HG02981 (cell line): ENCODE data around the gene ZNF575.
A peak's percentile ranks its signal among the peaks of the same experiment; 100 is the strongest.
"Not testable (repeated sequence)": the region's sequence is repeated elsewhere in the genome, so short reads cannot be mapped to it uniquely, and the experiment has no call there.

Source experiments
- ATAC-seq: cut with Tn5 transposase; IDR thresholded peaks from one replicate; pipeline ENCODE4 v1.9.1; 2021; ENCODE audit warnings: mild to moderate bottlenecking, moderate library complexity; ENCODE audit not compliant: unreplicated experiment

The ZNF575 gene

DNA sequence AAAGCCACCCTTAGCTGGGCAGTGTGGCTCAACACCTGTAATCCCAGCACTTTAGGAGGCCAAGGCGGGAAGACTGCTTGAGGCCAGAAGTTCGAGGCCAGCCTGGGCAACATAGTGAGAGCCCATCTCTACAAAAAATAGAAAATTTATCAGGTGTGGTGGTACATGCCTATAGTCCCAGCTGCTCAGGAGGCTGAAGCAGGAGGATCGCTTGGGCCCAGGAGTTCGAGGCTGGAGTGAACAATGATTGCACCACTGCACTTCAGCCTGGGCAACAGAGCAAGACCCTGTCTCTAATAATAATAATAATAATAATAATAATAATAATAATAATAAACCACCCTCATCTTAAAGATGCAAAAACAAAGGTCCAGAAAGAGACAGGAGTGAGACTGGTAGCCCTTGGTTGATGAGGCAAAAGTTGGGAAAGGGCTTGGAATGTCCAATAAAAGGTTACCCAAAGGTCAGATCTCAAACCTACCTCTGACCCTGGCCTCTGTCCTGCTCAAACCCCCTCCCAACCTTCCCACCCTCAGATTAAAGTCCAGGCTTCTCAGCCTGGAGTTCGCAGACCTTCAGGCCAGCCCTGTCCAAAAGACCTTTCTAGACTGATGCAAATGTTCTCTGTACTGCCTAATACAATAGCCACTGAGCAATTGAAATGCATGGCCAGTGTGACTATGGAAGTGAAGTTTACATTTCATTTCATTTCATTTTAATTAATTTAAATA, 9.1 kb downstream of the ZNF575 start:
- ATAC-seq: no peak

DNA sequence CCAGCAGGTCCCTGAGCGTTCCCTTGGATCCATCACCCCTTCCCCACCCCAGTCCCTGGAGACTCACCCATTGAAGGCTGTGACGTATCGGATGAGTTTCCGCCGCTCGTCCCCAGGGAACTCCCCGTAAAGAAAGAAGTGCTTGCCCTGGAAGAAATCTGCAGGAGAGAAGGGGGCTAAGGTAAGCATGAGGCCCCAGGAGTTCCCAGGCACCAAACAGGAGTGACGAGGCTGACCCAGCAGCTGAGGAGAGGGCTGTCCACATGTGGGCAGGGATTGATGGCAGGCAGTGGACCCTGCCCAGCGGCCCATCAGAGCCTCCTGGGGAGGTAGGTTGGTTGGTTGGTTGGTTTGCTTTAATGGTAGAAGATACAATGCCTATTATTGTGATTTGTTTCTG, 11.1 kb downstream of the ZNF575 start:
- ATAC-seq: no peak

DNA sequence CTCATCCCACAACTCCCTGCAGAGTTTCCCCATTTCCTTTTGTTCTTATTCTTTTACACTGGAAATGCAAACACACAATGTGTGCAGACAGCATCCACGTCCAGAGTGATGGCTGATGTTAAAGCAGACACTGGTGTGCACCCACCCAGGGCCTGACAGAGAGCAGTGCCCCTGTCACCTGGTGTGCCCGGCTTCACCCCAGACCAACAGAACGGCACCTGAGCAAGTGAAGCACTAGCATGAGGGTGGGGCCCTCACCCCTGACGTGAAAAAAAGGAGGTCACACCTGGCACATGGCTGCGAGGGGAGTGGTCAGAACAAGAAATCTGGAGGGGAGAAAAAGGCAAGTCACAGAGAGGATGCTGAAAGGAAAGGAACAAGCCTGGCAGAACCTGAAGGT, 12.3 kb downstream of the ZNF575 start:
- no peak for ATAC-seq

DNA sequence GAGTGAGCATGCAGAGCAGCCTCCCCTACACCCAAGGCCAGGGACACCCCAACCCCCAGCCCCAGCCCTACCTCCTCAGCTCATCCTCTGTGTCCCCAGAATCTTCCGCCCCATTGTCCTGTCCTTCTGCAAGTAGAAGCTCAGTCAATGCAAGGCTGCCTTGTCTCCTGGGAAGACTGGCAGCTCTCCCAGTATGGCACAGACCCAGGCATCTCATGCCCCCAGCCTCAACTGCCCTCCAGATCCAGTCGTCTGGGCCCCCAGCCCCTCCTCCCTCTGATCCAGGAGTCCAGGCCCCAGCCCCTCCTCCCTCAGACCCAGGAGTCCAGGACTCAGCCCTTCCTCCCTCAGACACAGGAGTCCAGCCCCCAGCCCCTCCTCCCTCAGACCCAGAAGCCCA, 13.0 kb downstream of the ZNF575 start:
- no peak for ATAC-seq

DNA sequence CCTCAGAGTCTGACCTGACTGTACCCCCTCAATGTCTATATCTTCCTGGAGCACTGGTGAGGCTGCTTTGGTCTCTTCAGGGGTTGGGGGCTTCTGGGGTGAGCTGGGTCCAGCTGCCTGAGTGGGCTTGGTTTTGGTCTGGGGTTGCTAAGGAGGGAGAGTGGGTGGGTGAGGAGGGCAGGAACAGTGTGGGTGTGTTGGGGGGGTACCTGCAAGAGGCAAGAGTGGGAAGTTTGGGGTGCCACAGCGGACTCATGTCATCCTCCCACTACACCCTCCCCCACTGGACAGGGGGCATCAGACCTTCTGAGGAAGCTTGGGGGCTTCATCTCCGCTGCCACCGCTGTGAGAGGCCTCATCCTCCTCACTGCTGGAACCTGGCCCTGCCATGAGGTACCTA, 13.6 kb downstream of the ZNF575 start:
- ATAC-seq: no peak

DNA sequence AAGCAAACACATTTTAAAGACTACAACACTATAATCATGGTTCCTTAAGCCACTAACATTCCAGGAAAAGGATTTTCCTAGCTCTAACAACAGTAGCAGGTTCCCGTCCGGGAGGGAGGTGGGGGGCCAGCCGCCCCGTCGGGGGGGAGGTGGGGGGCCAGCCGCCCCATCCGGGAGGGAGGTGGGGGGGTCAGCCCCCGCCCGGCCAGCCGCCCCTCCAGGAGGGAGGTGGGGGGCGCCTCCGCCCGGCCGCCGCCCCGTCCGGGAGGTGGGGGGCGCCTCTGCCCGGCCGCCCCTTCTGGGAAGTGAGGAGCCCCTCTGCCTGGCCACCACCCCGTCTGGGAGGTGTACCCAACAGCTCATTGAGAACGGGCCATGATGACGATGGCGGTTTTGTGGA, 14.9 kb downstream of the ZNF575 start:
- ATAC-seq: not testable (repeated sequence)

DNA sequence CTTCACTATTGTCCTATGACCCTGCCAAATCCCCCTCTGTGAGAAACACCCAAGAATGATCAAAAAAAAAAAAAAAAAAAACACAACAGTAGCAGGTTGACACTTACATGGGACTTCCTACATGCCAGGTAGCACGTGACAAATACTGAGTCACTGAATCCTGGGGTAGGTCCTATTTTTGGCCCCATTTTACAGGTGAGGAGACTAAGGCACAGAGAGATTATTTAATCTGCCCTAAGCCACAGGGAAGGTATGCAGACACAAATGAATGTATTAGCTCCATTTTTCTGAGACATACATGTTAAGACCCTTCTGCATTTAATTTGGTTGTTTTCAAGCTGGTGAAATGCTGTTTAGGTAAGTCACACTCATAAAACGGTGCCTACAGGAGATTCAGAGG, 15.7 kb downstream of the ZNF575 start:
- ATAC-seq: no peak

DNA sequence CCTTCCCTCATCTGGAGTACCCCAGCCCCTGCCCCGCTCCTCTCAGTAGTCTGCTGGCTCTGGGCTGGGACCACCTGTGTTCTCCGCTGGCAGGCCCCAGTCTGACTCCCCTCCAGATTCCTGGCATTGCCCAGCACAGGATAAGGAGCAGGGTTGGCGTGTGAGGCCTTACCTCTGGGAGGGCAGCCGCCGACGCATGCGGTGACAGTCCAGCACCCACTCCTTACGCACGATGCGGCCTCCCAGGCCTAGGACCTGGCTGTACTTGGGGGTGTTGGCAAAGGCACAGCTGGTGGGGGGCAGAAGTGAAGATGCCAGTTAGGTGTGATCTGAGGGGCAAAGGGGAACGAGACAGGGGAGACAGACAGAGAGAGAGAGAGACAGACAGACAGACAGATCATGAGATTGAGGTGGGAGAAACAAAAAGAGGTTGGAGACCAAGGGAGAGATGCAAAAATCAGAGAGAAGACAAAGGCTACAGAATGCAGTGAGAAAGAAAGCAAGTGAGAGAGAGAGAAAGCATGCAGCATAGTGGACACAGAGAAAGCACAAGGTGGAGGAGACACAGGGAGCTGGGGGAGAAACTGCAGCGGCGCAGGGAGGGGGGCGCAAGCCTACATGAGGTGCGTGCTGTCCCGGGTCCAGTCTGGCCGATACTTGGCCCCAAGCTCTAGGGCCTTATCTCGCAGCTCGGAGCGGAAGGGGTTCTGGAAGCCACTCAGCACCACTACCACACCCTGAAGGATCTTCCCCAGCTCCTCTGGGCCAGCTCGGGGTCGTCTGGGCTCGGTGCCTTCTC, 18.6 kb downstream of the ZNF575 start:
- ATAC-seq: no peak

DNA sequence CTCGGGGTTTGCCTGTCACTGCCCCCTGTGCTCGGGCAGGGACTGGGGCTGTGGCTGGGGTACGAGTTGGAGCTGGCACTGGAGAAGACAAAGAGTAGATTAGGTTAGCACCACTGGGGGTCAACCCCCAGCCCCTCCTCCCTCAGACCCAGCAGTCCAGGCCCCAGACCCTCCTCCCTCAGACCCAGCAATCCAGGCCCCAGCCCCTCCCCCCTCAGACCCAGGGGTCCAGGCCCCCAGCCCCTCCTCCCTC, 19.1 kb downstream of the ZNF575 start:
- no peak for ATAC-seq

DNA sequence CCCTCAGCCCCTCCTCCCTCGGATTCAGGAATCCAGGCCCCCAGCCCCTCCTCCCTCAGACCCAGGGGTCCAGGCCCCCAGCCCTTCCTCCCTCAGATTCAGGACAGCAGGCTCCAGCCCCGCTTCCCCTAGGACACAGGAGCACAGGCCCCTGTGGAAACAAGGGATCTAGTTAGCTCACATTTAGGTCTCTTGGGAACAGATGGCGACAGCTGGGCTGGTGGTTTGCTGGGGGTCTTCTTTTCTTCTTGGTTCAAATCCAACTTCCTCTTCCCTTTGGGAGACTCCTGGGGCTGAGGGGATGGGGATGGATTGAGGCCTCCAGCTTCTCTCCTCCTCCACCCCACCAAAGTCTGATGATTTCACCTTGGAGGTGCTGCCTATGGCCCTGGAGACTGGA, 19.6 kb downstream of the ZNF575 start:
- no peak for ATAC-seq

DNA sequence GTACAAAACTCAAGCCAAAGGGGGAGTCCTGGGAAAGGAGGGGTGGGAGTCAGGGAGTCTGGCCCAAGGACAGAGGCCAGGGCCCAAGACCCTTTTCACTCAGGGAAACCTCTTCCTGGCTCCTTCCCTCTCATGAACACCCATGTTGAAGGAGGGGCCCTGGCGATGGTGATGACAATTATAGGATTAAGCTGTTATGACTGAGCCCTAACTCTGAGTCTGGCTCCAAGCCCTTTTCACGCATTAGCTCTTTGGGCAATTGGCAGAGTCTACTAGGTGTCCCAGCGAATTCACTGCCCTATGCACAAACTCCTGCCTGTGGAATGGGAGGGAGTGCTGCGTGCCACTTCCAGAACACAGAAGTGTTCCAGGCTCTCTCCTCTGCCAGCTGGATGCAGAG, 20.7 kb downstream of the ZNF575 start:
- ATAC-seq: no peak

DNA sequence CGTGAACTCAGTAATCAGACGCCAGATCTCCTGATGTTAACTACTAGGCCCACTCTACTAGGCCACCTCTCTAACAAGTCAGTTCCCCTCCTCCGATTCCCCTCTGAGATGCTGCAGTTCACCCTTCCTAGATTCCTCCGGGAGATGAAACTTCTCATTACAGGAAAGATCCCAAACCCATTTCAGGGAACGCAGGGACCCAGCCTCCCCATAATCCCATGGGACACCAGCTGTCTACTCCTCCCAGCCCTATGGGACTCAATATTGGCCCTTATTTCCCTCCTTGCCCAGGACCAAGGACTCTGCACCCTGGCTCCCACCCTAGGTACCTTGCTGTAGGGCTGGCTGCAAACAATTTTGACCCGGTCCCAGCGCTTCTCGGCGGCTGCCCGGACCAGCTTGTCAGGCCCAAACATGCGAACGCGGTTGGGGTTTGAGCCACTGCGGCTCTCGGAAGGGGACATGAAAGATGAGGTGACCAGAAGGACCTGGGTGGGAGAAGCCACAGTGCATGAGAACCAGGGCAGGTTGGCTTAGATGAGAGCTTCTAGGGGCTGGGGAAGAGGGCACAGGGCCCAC, 21.4 kb downstream of the ZNF575 start:
- ATAC-seq: no peak

DNA sequence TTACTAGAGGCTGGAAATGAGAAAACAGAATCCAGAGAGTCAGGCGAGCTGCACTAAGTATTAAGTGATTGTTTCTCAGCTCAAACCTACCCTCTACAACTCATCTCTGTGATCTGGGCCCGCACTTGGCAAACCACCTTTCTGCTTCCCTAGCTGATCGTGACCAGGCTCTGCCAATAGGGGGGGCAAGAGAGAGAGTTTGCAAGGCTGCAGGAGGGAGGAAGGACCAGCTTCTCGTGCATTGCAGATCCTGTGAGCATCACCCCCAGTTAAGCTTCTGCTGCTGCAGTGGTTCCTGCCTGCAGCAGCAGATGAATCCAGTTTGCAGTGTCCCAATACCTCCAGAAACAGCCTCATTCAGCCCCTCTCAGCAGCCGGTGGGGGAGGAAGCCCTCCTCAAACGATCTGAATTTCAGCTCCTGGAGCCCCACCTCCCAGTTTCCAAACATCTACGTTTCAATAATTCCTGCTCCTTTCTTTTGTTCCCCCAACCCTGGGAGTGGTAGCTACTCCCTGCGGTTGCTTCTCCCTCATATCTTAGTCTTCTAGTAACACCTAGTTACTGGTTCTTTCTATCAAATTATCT, 22.3 kb downstream of the ZNF575 start:
- no peak for ATAC-seq

DNA sequence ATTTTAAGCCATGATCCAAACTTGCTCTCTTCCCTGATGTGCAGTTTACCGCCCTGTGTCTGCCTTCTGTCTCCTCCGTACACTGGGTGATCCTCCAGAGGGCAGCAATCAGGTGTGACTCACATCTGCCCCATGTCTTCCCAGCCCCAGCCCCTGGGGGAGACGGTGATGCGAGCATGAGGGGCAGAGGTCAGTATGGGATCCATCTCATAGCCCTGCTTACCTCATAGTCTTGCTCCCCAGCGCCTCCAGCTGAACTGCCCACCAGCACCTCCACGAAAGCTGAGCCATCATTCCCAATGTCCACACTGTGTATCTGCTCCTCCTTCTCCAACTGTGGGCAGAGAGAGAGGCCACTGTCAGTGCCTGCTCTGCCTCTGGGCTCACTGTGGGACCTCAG, 27.7 kb downstream of the ZNF575 start:
- no peak for ATAC-seq

DNA sequence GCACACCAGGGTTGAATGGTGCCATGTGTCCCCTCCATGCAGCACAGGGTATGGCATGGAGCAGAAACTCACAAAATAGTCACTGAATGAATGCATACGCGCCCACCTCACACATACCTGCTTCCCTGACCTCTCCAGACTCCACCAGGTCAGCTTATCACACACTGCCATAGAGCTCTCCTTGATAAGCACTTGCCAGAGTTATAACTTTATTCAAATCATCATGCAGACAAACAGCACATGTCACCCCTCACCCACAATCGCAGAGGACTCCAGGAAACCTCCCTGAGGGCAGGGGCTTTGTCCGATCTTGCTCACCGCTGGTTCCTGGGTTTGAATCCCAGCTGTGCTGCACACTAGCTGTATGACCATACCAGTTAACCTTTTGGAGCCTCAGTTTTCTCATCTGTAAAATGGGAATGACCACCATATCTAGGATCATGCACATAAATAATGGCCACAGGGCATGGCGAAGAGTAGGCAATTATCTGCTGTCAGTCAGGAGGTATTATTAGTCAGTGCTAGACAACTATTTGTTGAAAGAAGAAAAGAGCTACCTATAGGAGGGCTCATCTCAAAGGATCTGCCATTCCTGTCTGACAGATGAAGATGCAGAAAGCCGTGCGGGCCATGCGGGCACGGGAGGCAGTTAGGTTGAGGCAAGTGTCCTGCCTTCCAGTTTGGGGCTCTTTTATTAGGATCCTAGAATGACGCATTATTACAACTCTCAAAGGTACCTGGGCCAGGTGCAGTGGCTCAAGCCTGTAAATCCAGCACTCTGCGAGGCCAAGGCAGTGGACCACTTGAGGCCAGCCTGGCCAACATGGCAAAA, 28.4 kb downstream of the ZNF575 start:
- ATAC-seq: no peak

DNA sequence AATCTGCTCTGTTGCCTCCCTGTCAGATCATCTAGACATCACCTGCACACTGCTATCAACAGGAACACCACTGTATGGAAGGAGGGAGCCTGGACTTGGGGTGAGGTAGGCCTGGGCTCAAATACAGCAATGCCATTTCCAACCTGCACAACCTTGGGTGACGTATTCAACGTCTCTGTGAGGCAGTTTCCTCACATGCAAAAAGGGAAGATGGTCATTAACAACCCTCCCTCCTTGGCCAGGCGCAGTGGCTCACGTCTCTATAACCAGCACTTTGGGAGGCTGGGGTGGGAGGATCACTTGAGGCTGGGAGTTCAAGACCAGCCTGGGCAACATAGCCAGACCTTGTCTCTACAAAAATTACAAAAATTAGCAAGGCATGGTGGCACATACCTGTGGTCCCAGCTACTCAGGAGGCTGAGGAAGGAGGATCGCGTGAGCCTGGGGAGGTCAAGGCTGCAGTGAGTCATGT, 29.3 kb downstream of the ZNF575 start:
- ATAC-seq: no peak

DNA sequence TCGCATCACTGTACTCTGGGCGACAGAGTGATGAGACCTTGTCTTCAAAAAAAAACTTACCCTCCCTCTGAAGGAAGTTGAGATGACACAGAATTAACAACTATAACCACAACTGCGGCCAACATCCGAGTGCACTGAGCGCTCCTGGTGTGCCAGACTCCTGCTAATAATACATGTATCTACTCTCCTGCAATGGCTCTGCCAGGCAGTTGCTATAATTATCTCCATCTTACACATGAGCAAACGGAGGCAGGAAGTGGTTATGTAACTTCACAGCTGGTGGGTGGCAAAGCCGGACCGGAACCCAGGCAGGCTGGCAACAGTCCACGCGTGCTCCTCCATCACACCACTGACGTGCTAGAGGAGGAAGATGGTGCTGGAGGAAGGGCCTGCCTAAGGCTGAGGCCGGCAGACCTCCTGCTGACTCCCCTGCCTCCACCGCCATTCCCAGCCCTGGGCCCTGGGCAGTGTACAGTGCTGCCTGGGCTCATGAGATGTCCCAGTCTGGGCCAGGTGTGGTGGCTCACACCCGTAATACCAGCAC, 29.8 kb downstream of the ZNF575 start:
- ATAC-seq: peak; percentile 75

DNA sequence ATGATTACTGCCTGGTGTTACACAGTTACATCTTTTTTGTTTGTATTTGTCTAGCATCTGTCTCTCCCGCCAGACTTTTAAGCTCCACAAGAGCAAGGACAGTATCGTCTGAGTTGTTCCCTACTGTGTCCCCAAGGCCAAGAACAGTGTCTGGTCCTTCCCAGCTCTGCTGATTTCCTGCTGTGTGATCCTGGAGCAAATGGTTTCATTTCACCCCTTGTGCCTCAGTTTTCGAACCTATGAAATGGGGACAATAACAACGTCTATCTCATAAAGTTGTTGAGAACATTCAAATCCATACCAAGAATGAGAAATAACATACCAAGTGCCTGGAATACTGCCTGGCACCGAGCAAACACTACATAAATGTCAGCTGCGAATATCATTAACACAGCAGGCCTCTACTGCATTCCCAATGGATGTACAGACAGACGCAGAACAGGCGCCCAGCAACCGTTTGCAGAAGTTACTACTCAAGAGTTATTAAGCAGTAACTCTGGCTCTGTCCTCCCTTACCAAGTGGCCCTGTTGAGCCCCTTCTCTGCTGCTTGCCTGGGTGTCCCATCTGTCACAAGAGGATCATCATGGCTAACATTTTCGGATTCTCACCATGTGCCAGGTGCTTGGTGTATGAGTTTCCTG, 30.9 kb downstream of the ZNF575 start:
- no peak for ATAC-seq

DNA sequence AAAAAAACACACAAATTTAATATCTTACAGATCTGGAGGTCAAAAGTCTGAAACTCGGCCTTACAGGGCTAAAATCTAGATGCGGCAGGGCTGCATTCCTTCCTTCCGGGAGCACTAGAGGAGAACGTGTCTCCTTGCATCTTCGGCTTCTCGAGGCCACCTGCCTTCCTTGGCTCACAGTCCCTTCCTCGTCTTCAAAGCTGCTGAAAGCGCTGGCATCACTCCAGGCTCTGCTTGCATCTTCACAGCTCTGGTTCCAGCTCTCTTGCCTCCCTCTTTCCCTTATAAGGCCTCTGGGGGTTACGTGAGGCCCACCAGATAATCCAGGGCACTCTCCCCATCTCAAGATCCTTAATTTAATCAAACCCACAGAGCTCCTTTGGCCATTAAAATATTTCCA, 31.8 kb downstream of the ZNF575 start:
- ATAC-seq: no peak

DNA sequence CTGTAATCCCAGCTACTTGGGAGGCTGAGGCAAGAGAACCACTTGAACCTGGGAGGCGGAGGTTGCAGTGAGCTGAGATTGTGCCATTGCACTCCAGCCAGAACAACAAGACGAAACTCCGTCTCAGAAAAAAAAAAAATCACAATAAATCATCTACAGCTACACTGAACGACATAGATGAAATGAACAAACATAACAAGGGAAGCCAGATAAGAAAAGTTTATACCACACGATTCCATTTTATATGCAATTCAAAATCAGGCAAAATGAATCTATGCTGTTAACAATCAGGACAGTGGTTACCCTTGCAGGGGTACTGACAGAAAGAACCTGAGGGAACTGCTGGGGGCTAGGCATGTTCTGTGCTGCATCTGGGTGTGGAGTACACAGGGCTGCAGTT, 36.7 kb downstream of the ZNF575 start:
- ATAC-seq: no peak
